HUDEP-2 (cell line): ENCODE data around the gene LRRC56.
A peak's percentile ranks its signal among the peaks of the same experiment; 100 is the strongest.

ENCODE experiments used
- DNase-seq, 76 experiments: peaks; one replicate each; lab custom pipeline; 2025; ENCODE audit not compliant: unreplicated experiment in 76 of 76; lab: John Stamatoyannopoulos, UW

LRRC56 gene

GRCh38 chr11:518463-519202, 18.7 kb upstream of the LRRC56 start:
- DNase-seq = peak in 2 of 76 experiments; percentile 45 to 66

GRCh38 chr11:520428-521176, 16.7 kb upstream of the LRRC56 start:
- peak in 14 of 76 experiments; percentile 11 to 40 (median 21) for DNase-seq

GRCh38 chr11:521177-521688, 16.1 kb upstream of the LRRC56 start:
- no peak for DNase-seq

DNA sequence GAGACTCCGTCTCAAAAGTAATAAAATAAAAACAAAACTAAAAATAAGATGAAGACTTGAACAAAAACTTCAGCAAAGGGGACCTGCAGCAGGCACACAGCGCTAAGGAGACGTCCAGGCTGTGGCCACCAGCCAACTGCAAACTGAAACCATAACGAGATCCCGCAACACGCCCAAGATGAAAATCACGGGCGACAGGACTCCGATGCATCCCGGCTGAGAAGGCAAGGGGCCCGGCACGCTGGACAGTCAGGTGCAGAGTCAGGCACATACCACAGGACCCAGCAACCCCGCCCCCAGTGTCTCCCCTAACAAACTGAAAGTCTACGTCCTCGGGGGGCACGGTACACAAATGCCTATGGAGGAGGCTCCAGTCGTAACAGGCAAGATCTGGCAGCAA, 11.1 kb upstream of the LRRC56 start:
- no peak for DNase-seq

DNA sequence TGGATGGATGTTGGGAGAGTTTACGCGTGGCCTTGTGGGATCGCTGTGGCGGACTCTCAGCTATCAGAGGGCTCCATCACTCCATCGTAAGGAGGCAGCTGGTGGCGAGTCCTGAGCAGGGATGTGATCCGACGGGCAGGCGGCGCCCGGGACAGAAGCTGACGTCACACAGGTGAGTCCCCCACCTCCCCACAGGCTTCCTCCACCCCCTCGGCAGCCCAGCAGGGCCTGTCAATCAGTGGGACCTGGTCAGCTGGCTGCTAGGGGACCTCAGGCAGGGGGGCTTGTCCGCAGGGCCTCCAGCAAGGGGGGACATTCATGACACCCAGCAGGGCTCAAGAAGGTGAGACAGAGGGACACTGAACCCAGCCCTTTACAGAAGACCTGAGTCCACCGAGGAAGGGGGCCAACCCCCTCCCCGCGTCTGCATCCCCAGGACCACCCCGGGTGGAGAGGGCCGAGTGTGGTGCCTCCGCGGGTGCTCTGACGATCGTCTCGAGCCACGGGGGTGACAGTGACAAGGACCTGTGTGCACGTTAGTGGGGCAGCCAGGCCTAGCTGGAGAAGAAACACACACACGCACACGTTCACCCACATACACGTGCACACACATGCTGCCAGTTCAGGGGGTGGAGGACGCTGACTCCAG, 9.0 kb upstream of the LRRC56 start:
- DNase-seq = no peak

DNA sequence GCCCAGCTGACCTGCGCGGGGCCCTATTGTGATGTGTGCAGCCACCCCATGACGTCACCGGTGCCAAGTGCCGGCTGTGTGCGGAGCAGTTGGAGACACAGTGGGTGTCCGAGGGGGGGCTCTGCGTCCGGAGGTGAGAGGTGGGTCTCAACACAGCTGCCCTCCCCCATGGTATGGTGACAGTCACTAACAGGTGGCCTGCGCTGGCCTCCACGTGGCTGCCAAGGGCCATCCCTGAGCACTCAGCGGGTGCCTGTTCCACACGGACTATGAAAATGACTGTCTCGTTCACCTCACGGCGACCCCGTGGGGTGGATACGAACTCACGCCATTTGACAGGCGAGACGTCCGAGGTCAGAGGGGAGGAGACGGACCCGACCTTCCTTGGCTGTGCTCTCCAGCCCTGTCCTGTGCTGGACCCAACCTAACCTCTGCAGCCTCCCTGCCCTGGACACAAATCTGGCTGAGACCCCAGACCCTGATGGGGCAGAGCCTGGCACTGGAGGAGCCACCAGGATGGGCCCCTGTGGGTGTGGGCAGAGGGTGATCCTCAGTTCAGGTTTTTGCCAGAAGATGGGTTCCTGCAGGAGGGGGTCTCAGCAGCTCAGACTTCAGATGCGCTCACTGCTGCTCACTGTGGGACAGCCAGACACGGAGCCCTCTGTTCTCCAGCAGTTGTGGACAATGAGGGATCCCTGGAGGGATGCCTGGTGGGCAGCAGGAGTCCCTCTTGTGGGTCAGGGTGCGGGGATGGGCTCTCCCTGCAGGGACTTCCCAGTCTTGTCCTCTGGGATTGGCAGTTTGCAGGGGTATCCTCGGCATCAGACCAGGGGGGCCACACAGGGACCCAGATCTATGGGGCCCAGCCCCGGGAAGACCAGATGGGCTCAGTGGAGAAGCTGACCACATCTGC, 8.3 kb upstream of the LRRC56 start:
- DNase-seq = no peak

DNA sequence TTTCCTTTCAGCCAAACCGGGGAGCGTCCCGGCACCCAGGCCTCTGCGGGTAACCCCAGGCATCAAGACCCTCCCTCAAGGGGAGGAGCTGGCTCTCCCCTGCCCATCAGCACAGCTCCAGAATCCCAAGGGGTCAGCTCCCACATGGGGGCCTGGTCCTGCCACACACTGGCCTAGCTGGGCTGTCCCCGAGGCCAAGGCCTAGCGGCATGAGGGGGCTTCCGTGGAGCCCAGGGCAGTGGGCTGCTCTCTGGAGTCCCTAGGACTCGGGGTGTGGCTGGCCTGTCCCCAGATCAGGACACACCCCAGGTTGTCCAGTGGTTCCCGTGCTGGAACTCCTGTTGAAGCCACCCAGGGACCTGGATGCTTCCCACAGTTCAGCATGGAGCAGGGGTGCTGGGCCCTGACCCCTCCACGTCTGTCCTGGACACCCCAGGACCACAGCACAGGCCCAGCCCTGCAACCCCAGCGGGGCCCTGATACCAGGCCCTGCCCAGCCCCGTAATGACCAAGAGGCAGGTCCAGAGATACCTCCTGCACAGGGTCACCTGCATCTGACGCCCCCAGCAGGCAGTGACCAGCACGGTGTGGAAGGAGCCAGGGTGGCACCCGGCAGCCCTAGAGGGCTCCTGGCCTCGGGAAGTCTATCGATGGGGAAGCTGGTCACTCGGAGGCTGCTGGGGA, 7.5 kb upstream of the LRRC56 start:
- no peak for DNase-seq

DNA sequence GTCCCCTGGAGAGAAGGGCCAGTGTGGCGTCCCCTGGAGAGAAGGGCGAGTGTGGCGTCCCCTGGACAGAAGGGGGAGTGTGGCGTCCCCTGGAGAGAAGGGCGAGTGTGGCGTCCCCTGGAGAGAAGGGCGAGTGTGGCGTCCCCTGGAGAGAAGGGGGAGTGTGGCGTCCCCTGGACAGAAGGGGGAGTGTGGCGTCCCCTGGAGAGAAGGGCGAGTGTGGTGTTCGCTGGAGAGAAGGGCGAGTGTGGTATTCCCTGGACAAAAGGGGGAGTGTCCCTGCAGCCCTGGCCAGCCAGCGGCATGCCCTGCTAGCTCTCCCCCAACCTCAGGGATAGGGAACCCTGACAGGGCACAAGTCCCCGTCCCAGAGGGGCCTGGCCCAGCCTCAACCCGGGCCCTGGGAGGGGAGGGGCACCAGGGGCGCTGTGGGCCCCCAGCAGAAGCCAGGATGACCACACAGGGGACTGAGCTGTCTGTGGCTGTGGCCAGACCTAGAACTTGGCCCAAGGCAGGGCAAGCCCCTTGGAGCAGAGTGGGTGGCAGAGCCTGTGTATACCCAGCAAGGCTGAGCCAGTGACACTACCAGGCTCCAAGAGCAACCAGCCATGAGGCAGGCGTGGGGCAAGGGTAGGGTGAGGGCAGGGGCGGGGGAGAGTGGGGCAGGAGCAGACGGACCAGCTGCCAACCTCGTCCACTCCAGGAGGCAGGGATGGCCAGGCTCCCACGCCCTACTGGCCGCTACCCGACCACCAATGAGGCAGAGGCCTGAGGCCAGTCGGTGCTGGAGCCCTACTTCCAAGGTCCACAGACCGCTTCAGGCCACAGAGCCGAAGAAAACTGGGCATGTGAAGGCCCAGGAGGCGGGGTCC, 6.1 kb upstream of the LRRC56 start:
- DNase-seq = no peak

- no peak for DNase-seq
These were observed 5.3 kb upstream of the LRRC56 start for GRCh38 chr11:531919-532526.

- no peak for DNase-seq
These were observed 4.8 kb upstream of the LRRC56 start for GRCh38 chr11:532527-532985.

DNA sequence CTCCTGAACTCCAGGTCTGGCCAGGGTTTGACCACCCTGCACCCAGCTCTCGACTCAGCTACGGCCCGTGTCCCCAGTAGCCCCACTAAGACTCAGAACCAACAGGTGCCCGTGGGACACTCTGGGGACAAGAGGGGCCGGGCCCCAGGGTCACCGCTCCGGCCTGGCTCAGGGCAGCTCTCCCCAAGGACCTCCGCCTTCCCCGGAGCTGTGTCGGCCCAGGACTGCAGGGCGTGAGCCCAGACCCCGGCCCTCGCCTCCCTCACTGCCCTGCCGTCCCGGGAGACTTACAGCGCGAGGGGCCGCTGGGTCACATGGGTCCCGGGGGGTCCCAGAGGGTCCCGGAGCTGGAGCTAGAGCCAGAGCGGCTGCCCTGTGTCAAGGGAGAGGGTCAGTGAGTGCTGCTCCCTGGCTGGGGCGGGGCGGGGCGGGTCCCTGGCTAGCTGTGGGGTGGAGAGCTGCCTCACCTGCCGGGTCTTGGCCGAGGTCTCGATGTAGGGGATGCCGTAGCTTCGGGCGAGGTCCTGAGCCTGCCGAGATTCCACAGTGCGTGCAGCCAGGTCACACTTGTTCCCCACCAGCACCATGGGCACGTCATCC, 4.2 kb upstream of the LRRC56 start:
- no peak for DNase-seq

DNA sequence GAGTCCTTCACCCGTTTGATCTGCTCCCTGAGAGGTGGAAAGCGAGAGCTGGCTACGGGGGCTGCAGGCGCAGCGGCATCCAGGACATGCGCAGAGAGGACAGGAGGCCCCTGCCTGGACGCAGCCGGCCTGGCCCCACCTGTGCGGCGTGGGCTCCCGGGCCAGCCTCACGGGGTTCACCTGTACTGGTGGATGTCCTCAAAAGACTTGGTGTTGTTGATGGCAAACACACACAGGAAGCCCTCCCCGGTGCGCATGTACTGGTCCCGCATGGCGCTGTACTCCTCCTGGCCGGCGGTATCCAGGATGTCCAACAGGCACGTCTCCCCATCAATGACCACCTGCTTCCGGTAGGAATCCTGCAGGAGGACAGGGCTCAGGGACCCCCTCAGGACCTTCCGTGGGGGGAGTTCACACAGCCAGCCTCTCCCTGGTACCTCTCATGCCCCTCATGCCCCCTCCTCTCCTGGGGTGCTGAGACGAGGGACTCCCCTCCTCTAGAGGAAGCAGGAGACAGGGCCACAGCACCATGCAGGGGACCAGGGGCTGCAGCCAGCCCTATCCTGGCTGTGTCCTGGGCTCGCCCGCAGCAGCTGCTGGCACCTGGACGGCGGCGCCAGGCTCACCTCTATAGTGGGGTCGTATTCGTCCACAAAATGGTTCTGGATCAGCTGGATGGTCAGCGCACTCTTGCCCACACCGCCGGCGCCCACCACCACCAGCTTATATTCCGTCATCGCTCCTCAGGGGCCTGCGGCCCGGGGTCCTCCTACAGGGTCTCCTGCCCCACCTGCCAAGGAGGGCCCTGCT, 3.5 kb upstream of the LRRC56 start:
- no peak for DNase-seq

DNA sequence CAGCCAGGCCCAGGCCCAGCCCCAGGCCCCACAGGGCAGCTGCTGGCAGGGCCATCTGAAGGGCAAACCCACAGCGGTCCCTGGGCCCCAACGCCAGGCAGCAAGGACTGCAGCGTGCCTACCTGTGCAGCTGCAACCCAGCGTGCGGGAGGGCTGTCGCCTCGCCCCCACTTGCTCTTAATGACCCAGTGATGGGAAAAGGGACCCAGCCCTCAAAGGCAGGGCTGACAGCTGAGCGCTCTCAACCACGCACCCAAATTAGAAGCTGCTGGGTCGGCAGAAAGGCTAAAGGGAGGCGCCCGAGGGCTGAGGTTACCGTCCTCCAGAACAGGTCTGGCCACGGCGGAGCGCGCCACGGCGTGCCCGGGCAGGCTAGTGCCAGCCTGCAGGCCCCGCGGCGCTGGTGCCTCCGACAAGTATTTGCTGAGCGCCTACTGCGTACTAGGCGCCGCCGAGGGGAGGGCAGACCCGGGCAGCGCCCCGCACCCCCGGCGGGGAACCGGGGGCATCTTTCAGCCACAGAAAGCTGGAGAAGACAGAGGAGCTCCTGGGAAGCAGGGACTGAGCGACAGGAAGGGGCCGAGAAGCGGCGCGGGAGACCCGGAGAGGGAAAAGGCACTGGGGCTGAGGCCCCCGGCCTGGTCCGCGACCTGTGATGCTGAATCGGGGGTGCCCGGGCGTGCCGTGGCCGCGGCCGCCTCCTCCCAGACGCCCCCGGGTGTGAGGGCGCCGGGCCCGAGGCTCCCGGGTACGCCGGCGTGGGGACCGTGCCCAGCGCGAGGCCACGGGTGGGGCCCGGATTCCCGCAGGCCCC, 2.7 kb upstream of the LRRC56 start:
- DNase-seq = peak in 6 of 76 experiments; percentile 14 to 34 (median 22)

GRCh38 chr11:535210-535518, 2.2 kb upstream of the LRRC56 start:
- no peak for DNase-seq

- peak in 73 of 76 experiments; percentile 30 to 96 (median 89) for DNase-seq
These were observed 1.5 kb upstream of the LRRC56 start, which contains the start of gene HRAS for GRCh38 chr11:535519-536454. TSS of gene HRAS (minus strand) at chr11:535576.
